HCT116 (cell line): ENCODE results near the gene NRSN1.

ENCODE experiments used
- ATF3 ChIP-seq: IDR thresholded peaks from 2 replicates; pipeline ENCODE4 v1.6.1; 2012
- CEBPB ChIP-seq: IDR thresholded peaks from 2 replicates; pipeline ENCODE4 v1.6.1; 2012; ENCODE audit warnings: low read depth
- CTCF ChIP-seq, 3 experiments: fragments of 200-600 bp in 1 of 3; sonication (generic) in 1 of 3; IDR thresholded peaks in 2 of 3; conservative IDR thresholded peaks in 1 of 3; 2 replicates each; pipeline ENCODE4 v1.5.1; 2012 to 2017; ENCODE audit warnings: low read depth in 2 of 3, low read length in 2 of 3, antibody characterized with exemption in 1 of 3, borderline replicate concordance in 1 of 3, control low read depth in 1 of 3, mild to moderate bottlenecking in 1 of 3, mixed read lengths in 1 of 3, mixed run types in 1 of 3, moderate library complexity in 1 of 3; ENCODE audit not compliant: insufficient read depth in 1 of 3
- EZH2 ChIP-seq: fragments of 200-600 bp; sonication (generic); IDR thresholded peaks from 2 replicates; pipeline ENCODE4 v1.6.1; 2017; ENCODE audit warnings: antibody characterized with exemption, mixed run types
- EZH2phosphoT487 ChIP-seq: fragments of 200-600 bp; IDR thresholded peaks from 2 replicates; pipeline ENCODE4 v1.6.1; 2018; ENCODE audit warnings: antibody characterized with exemption, borderline replicate concordance
- POLR2A ChIP-seq: IDR thresholded peaks from 2 replicates; pipeline ENCODE4 v1.7.0; 2011; ENCODE audit warnings: borderline replicate concordance; ENCODE audit not compliant: insufficient read depth, insufficient read length; ENCODE audit errors: extremely low read depth
- POLR2AphosphoS5 ChIP-seq: IDR thresholded peaks from 2 replicates; pipeline ENCODE4 v1.6.1; 2011; ENCODE audit warnings: mild to moderate bottlenecking, low read depth, low read length, moderate library complexity
- RAD21 ChIP-seq: IDR thresholded peaks from 2 replicates; pipeline ENCODE4 v1.6.1; 2012; ENCODE audit warnings: low read depth, mild to moderate bottlenecking
- SP1 ChIP-seq: IDR thresholded peaks from 2 replicates; pipeline ENCODE4 v1.6.1; 2012; ENCODE audit warnings: low read depth
- TCF7L2 ChIP-seq: IDR thresholded peaks from 2 replicates; pipeline ENCODE4 v1.7.0; 2011; ENCODE audit warnings: borderline replicate concordance, inconsistent platforms; ENCODE audit not compliant: insufficient read depth, insufficient read length; ENCODE audit errors: extremely low read depth
- YY1 ChIP-seq: IDR thresholded peaks from 2 replicates; pipeline ENCODE4 v1.6.1; 2011; ENCODE audit warnings: low read length, low read depth, moderate library complexity, mild to moderate bottlenecking; ENCODE audit not compliant: insufficient replicate concordance; ENCODE audit errors: extremely low read depth

- TF ChIP-seq CTCF (IDR thresholded peaks at IDR 0.05 in 2 of 3, conservative IDR thresholded peaks at IDR 0.05 in 1 of 3; ENCODE audit: borderline replicate concordance in 1 of 3, insufficient read depth in 1 of 3, low read depth in 2 of 3, low read length in 2 of 3) (no peak), POLR2AphosphoS5 (no peak), POLR2A (no peak), EZH2phosphoT487 (no peak), YY1 (no peak), EZH2 (no peak), CEBPB (no peak), SP1 (no peak), TCF7L2 (no peak), ATF3 (no peak), RAD21 (no peak)
These were observed 674 bp downstream of the NRSN1 start for GRCh38 chr6:24126586-24127192.
